HG03378 (cell line): ENCODE results near the gene TMED6.

ENCODE experiments used
- ATAC-seq: cut with Tn5 transposase; IDR thresholded peaks from one replicate; pipeline ENCODE4 v1.9.1; 2021; ENCODE audit warnings: mild to moderate bottlenecking, moderate library complexity; ENCODE audit not compliant: unreplicated experiment

Gene TMED6

GRCh38 chr16:69351309-69352027, at the start of gene TMED6:
Gene TMED6, minus strand, starts transcription at chr16:69351786. Its CDS starts 33 bp downstream, at chr16:69351753.
- no peak for ATAC-seq

DNA sequence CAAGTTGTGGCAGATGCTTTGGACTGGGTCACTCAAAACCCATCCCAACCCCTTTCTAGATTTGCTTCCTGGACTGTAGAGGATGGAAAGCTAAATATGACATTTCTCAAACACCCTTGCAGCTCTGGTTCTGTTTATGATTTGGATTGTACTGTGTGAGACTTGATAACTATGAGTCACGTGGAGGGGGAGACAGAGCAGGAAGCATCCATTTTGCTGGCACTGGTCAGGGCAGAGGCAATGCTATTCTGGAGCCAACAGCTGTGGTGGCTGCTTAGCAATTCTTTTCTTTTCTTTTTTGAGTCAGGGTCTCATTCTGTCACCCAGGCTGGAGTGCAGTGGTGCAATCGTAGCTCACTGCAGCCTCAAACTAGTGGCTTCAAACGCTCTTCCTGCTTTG, 47.8 kb upstream of the TMED6 start:
- no peak for ATAC-seq

DNA sequence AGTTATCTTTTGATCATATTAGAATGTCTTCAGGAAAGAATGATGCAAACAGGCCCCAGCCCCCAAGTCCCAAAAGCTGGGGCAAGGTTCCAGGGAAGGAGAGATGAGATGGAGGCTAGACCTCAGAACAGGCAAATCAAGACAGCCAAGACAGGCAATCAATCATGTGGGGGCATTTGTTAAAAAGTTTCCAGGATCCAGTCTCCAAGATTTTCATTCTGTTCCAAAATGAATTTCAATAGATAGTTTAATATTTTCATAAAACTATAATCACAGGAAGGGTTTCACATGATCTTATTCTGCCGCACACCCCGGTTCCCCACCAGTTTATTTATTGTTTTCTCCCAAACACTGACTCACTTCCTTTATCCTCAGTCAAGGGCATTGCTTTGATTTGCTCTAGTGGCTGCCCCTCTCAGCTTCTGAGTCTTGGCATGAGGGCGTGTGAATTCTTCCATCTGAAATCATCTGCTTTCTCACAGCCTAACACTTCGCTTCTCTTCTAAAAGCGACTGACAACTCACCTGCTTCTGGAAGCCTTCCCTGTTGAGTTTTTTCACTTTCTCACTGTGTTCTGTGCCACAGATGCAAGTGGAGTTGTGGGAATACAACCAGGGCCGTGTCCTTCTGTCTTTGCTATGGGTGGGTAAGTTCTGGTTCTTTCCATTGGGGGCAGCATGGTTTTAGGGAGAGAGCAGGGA, 46.4 kb upstream of the TMED6 start:
- ATAC-seq, result no peak

DNA sequence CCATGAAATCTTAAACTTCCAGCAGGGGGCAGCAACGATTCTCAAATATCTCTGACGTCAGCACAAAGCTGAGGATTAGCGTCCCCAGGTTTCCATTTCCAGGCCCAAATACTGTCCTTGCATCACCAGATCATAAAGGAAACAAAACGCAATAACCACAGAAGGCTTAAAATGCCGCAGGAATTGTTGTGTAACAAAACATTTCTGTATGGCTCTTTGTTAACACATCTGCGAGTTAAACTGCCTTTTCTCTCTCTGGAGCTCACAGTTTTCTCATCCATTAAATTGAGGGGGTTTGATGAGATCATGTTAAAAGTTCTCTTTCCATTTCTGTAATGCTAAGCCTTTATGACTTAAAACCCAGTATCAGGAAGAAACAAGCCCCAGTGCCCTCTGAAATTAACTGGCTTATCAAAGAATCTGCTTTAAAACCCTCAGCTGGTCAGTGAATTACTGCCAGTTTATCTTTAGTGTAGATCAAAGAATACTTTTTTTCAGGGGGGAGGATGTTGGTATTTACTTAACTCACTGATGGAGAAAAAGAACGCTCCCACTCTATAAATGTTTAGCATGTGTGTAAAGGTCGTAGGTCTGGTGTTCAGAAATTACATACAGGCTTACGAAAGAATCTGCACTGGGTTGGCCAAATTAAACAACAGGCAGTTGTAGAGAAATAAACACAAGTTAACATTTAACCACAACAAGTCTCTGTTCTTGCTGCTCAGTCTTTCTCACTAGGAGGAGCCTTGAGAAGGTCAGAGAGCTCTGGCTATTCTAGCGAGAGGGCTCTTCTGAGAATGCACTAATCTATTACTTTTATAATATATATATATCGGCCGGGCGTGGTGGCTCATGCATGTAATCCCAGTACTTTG, 44.8 kb upstream of the TMED6 start:
- ATAC-seq, result no peak

- ATAC-seq, result no peak
These were observed 44.2 kb upstream of the TMED6 start for GRCh38 chr16:69395859-69396186.

GRCh38 chr16:69393898-69394849, 42.6 kb upstream of the TMED6 start:
- ATAC-seq, result no peak

DNA sequence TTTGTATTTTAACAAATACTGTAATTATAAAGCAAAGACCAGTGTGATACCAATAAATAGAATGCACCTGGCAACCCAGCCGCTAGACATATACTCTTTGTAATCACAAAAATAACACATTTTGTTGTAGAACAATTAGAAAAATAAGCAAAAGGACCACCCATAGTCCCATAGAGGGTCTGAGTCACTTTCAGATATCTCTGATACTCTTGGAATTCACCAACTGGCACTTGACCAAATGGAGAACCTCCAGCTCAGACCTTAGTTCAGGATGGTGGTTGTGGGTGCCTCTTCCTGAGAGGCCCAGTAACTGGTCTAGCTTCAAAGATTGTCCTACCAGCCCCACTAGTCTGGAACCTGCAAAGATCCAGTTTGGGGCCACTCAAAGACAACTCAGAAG, 35.0 kb upstream of the TMED6 start:
- ATAC-seq, result no peak

- ATAC-seq, result no peak
These were observed 33.4 kb upstream of the TMED6 start for GRCh38 chr16:69384974-69385373.

DNA sequence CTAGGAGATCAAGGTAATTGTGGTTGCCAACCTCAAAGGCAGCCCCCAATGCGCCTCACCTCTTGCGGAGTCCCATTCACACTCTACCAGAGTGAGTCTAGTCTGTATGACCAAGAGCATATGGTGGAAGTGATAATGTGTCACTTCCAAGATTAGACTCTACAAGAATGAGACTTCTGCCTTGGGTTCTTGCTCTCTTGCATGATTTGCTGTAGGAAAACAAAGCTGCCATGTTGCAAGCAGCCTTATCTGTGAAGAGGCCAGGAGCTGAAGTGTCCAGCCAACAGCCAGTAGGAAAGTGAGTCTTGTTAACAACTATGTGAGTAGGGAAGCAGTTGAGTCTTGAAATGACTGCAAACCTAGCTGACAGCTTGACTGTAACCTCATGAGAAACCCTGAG, 30.8 kb upstream of the TMED6 start:
- ATAC-seq, result no peak

GRCh38 chr16:69381231-69381630, 29.6 kb upstream of the TMED6 start:
- no peak for ATAC-seq

DNA sequence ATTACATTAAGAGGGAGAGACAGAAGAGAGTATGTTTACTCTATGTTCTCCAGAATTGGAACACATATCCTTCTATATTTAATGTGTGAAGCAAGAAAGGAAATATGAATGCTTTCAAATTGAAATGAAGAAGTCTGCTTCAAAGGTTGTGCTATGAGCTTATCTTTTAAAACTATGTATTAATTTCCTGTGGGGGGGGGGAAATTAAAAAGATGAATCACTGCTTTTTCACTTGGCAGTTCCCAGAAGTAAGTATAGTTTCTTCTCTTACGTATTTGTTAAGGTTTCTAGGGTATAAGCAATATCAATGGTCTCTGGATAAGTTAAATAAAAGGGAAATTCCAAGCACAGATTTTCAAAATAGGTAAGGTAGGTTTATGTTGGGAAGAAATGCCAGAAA, 27.2 kb upstream of the TMED6 start:
- ATAC-seq, result no peak

DNA sequence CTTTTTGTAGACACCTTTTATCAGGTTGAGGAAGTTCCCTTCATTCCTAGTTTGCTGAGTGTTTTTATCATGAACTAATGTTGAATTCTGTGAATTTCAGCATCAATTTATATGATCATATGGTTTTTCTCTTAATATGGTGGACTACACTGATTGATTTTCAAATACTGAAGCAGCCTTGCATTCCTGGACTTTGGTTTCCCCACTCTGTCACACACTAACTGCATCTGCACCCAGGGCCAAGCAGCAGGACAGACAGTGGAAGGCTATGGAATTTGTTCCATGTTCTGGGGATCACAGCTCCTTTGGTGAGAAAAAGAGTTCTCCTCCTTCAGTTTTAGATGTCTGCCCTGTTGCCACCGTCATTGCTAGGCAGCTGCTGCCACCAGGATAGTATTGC, 26.4 kb upstream of the TMED6 start:
- ATAC-seq, result no peak

GRCh38 chr16:69376393-69377059, 24.9 kb upstream of the TMED6 start:
- no peak for ATAC-seq

- no peak for ATAC-seq
These were observed 21.4 kb upstream of the TMED6 start for GRCh38 chr16:69373019-69373418.

- no peak for ATAC-seq
These were observed 20.0 kb upstream of the TMED6 start for GRCh38 chr16:69371564-69371963.

DNA sequence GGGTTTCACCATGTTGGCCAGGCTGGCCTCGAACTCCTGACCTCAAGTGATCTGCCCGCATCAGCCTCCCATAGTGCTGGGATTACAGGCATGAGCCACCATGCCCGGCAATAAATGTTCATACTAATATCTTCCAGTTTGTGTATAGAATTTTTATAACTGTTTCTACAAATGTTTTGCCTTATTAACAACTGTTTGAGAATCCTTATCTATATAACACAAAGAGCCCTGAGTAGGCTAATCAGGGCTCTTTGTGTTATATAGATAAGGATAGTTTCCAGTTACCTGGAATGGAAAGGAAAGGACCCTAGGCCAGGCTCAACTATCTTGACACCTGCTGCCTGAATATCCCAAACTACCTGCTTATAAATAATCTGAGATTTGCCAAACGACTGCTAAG, 17.3 kb upstream of the TMED6 start:
- ATAC-seq, result no peak

GRCh38 chr16:69367980-69368379, 16.4 kb upstream of the TMED6 start:
- ATAC-seq, result no peak

- no peak for ATAC-seq
These were observed 14.8 kb upstream of the TMED6 start for GRCh38 chr16:69366431-69366830.

DNA sequence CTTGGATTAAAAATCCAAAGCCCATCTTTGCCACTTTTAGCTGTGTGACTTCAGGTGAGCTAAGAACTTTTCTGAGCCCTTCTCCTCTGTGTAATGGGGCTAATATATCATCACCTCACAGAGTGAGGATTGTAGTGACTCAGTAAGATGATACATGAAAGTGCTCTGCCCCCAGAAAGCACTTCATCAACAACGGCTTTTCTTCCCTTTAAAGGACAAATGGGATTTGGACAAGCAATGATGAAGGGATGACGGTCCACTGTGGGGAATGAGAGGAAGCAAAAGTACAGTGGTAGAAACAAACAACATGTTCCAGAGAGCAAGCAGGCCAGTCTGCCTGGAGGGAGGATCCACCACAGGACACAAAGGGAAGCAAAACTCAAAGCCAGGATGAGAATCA, 14.3 kb upstream of the TMED6 start:
- no peak for ATAC-seq

DNA sequence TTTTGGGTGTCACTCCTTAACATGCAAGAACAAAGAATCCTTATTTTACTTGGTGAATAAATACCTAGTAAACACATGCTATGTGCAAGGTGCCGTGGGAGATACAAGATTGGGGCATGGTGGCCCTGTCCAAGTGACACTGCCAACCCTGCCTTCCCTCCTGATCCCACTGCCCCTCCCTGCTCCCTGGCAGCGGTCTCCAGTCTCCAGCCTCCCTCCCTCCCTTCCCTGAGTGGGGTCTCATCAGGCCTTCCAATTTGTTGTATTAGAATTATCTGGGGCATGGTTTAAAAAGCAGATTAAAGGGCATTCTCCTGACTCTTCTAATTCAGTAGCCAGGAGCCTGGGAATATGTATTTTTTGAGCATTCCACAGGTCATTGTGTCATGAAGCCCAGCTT, 12.5 kb upstream of the TMED6 start:
- no peak for ATAC-seq
